ENCODE results near the gene GRIN3B. TPM values are rescaled to one million over a fixed set of nuclear protein-coding genes. Genes with fewer than 3 reads are reported as not detected.

The GRIN3B gene
- total RNA-seq, 1 donor from 2014 or later, result 0.93 TPM

DNA sequence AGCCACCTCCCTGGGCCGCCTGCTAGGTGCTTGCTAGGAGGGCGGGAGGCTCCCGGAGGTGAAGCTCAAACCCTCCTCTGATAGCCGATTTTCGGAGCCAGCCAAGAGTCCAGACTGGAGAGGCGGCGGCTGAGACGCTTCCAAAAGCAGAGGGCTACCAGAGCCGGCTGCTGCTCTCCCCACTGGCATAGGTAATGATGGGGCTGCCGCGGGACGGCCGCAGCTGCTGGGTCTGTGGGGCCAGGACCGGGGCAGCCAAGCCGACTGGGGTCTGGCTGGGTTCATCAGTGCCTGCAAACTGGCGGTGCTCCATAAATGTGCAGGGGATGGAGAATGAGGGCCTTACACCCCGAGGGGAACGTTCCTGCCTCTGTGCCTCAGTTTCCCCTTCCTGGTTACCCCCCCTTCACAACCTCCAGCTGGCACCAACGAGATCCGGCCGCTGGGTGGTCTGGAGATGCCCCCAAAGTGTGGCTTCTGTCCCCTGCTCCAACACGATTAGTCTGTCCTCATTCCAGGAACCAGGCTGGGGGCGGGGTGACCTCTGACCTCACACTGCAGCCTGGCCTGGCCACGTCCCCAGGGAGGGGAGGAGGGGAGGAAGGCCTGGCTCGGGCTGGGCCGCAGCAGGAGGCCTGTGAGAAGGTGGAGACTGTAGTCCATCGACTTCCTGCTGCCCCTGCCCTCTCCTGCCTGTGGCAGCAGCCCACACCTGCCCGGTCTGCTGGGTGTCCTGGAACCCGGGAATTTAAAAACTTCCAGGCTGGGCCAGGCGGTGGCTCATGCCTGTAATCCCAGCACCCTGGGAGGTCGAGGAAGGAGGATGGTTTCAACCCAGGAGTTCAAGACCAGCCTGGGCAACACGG lies 19.9 kb upstream of the GRIN3B start:
- TF ChIP-seq, protein P1, sequence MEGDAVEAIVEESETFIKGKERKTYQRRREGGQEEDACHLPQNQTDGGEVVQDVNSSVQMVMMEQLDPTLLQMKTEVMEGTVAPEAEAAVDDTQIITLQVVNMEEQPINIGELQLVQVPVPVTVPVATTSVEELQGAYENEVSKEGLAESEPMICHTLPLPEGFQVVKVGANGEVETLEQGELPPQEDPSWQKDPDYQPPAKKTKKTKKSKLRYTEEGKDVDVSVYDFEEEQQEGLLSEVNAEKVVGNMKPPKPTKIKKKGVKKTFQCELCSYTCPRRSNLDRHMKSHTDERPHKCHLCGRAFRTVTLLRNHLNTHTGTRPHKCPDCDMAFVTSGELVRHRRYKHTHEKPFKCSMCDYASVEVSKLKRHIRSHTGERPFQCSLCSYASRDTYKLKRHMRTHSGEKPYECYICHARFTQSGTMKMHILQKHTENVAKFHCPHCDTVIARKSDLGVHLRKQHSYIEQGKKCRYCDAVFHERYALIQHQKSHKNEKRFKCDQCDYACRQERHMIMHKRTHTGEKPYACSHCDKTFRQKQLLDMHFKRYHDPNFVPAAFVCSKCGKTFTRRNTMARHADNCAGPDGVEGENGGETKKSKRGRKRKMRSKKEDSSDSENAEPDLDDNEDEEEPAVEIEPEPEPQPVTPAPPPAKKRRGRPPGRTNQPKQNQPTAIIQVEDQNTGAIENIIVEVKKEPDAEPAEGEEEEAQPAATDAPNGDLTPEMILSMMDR (IDR thresholded peaks at IDR 0.05; ENCODE audit: partially characterized antibody, unreplicated experiment), result no peak
- Mint-ChIP-seq H3K27ac (ENCODE audit: unreplicated experiment) (peak overlapping the region; percentile 95), H3K4me1 (ENCODE audit: low read depth, unreplicated experiment) (peaks cover 8% of the 10 kb centered on the region), H3K27me3 (ENCODE audit: unreplicated experiment) (peaks cover 13% of the 10 kb centered on the region), H3K4me3 (ENCODE audit: unreplicated experiment) (peak overlapping the region; percentile 87), H3K36me3 (ENCODE audit: unreplicated experiment) (no peaks in the 10 kb centered on the region), H3K9me3 (ENCODE audit: unreplicated experiment) (peaks cover 15% of the 10 kb centered on the region)
- DNase-seq, result peak; percentile 96

DNA sequence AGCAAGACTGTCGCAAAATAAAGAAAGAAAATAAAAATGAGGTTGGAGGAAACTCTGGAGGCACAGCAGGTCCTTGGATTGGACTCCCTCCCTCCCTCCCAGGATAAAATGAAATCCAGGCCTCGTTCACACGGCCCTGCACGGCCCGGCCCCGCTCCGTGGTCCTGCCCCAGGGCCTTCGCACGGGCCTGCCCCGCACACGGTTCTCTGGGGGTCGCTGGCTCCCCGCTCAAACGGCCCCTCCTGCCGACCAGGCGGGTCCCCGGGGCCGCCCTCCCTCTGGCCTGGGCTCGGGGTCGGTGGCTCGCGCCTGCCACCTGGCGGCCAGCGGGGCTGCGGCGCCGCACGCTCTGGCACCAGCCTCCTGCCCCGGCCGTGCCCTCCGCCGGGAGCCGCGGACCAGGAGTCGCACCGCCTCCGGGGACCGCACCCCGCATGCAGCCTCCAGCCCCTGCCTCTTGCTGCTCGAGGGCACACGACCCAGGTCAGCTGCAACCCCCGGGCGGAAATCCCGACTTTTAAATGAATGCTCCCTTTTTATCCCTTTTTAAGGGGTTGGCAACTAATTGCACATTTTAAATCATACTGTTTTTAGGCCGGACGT lies 17.6 kb upstream of the GRIN3B start:
- Mint-ChIP-seq H3K27ac (ENCODE audit: unreplicated experiment) (no peak overlapping the region), H3K4me1 (ENCODE audit: low read depth, unreplicated experiment) (peaks cover 7% of the 10 kb centered on the region), H3K4me3 (ENCODE audit: unreplicated experiment) (no peak overlapping the region), H3K9me3 (ENCODE audit: unreplicated experiment) (peaks cover 14% of the 10 kb centered on the region), H3K27me3 (ENCODE audit: unreplicated experiment) (peaks cover 11% of the 10 kb centered on the region), H3K36me3 (ENCODE audit: unreplicated experiment) (no peaks in the 10 kb centered on the region)
- peak; percentile 86 for DNase-seq
- TF ChIP-seq, protein P1 (IDR thresholded peaks at IDR 0.05; ENCODE audit: partially characterized antibody, unreplicated experiment), result peak; percentile 94

DNA sequence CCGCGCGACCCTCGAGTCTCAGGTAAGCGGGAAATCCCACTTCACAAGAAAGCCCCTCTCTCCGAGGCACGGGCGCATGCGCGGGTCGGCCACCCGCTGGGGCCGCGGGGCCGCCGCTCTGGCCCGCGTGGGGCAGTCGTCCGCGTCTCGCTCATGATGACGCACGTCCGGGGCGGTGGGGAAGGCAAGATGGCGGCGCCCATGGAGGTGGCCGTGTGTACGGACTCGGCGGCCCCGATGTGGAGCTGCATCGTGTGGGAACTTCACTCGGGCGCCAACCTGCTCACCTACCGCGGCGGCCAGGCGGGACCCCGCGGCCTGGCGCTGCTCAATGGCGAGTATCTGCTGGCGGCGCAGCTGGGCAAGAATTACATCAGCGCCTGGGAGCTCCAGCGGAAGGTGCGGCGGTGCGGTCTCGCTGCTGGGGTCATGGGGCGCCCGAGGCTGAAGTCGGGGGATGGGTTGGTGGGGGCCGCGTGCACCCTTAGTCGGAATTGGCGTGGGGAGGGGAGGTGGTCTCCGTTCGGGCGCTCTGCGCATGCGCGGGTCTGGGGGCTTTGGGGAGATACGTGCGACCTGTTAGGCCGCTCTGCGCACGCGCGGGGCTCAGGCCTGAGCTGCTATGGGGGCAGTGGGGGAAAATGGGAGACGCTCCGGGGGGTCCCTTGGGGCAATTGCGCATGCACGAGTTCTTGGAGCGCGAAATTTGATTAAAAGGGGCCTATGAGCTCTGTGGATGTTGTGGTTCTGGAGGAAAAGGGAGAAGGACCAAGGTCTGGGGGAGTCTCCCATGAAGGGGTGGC lies 15.9 kb upstream of the GRIN3B start, which contains the start of gene WDR18:
Gene WDR18, plus strand, starts transcription at position 181 of the 803 bp plus-strand sequence. Its CDS starts 9 bp downstream, at position 190.
- Mint-ChIP-seq H3K9me3 (ENCODE audit: unreplicated experiment) (peaks cover 16% of the 10 kb centered on the region), H3K27me3 (ENCODE audit: unreplicated experiment) (peaks cover 15% of the 10 kb centered on the region), H3K4me3 (ENCODE audit: unreplicated experiment) (peak within 1 kb of the TSS; percentile 85), H3K4me1 (ENCODE audit: low read depth, unreplicated experiment) (peaks cover 7% of the 10 kb centered on the region), H3K36me3 (ENCODE audit: unreplicated experiment) (no peaks in the 10 kb centered on the region), H3K27ac (ENCODE audit: unreplicated experiment) (peak within 1 kb of the TSS; percentile 90)
- DNase-seq, result peak; percentile 94
- TF ChIP-seq, protein P1 (IDR thresholded peaks at IDR 0.05; ENCODE audit: partially characterized antibody, unreplicated experiment), result no peak

DNA sequence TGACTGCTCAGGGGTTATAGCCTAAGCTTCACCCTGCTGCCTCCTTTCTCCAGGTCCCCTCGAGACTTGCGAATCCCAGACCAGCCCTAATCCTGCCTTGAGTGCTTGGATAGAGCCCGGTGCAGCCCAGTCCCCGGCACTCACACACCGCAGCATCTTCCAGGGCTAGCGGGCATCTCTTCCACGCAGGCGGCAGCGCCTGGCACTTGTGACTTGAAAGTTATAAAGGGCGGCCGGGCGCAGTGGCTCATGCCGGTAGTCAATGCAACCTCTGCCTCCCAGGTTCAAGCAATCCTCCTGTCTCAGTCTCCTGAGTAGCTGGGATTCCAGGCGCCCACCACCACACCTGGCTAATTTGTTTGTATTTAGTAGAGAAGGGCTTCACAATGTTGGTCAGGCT lies 14.1 kb upstream of the GRIN3B start:
- Mint-ChIP-seq H3K4me3 (ENCODE audit: unreplicated experiment) (no peak overlapping the region), H3K27me3 (ENCODE audit: unreplicated experiment) (peaks cover 11% of the 10 kb centered on the region), H3K36me3 (ENCODE audit: unreplicated experiment) (no peaks in the 10 kb centered on the region), H3K4me1 (ENCODE audit: low read depth, unreplicated experiment) (peaks cover 4% of the 10 kb centered on the region), H3K27ac (ENCODE audit: unreplicated experiment) (no peak overlapping the region), H3K9me3 (ENCODE audit: unreplicated experiment) (peaks cover 10% of the 10 kb centered on the region)
- TF ChIP-seq, protein P1 (IDR thresholded peaks at IDR 0.05; ENCODE audit: partially characterized antibody, unreplicated experiment), result no peak
- no peak for DNase-seq

All from glutamatergic neuron (in vitro differentiated cells).